Neural cell (in vitro differentiated cells): ENCODE measurements around the gene UQCRH. TPM values are rescaled to one million over a fixed set of nuclear protein-coding genes. Genes with fewer than 3 reads are reported as not detected.

ENCODE experiments used
- H2AFZ ChIP-seq: fragments of 200-600, 300-800 bp; sonication (generic), shearing (Covaris generic); 2 replicates; pipeline ENCODE4 v1.6.0; 2014; ENCODE audit warnings: low read depth, mild to moderate bottlenecking, antibody characterized with exemption, low read length, moderate library complexity
- H3F3A ChIP-seq: fragments of 200-600 bp; shearing (Covaris generic); 2 replicates; pipeline ENCODE4 v1.6.1; 2016; ENCODE audit warnings: mild to moderate bottlenecking, moderate library complexity, mixed read lengths, antibody characterized with exemption, low read length; ENCODE audit not compliant: insufficient read depth, poor library complexity, severe bottlenecking
- H3K27ac ChIP-seq: fragments of 200-600, 300-800 bp; sonication (generic), shearing (Covaris generic); 2 replicates; pipeline ENCODE4 v1.5.1; 2014; ENCODE audit warnings: mild to moderate bottlenecking, low read length, moderate library complexity
- H3K27me3 ChIP-seq: fragments of 300-800, 200-600 bp; sonication (generic), shearing (Covaris generic); 2 replicates; pipeline ENCODE4 v1.6.0; 2014; ENCODE audit warnings: mild to moderate bottlenecking, low read depth, low read length, moderate library complexity; ENCODE audit not compliant: insufficient read depth
- H3K36me3 ChIP-seq: fragments of 300-800, 200-600 bp; sonication (generic), shearing (Covaris generic); 2 replicates; pipeline ENCODE4 v1.5.1; 2014; ENCODE audit warnings: mild to moderate bottlenecking, antibody characterized with exemption, low read length, moderate library complexity; ENCODE audit not compliant: insufficient read depth
- H3K4me2 ChIP-seq: fragments of 300-800, 200-600 bp; sonication (generic), shearing (Covaris generic); 2 replicates; pipeline ENCODE4 v1.6.0; 2014; ENCODE audit warnings: mild to moderate bottlenecking, low read length
- H3K4me3 ChIP-seq: fragments of 300-800, 200-600 bp; sonication (generic), shearing (Covaris generic); 2 replicates; pipeline ENCODE4 v1.5.1; 2014; ENCODE audit warnings: mild to moderate bottlenecking, low read length, moderate library complexity
- H3K79me2 ChIP-seq: fragments of 200-600 bp; shearing (Covaris generic); replicated peaks from 2 replicates; pipeline ENCODE4 v1.6.0; 2014; ENCODE audit warnings: mild to moderate bottlenecking, low read length, moderate library complexity; ENCODE audit not compliant: insufficient read depth
- H3K9ac ChIP-seq: fragments of 300-800, 200-600 bp; sonication (generic), shearing (Covaris generic); 2 replicates; pipeline ENCODE4 v1.6.1; 2016; ENCODE audit warnings: mild to moderate bottlenecking, low read length, mixed read lengths
- H3K9me2 ChIP-seq: fragments of 200-600 bp; shearing (Covaris generic); 2 replicates; pipeline ENCODE4 v1.6.1; 2016; ENCODE audit warnings: mild to moderate bottlenecking, low read length, mixed read lengths; ENCODE audit not compliant: insufficient read depth
- H3K9me3 ChIP-seq: fragments of 200-600, 300-800 bp; sonication (generic), shearing (Covaris generic); 2 replicates; pipeline ENCODE4 v1.6.1; 2016; ENCODE audit warnings: mild to moderate bottlenecking, mixed run types, low read length, moderate library complexity, mixed read lengths
- H4K20me1 ChIP-seq: fragments of 200-600 bp; shearing (Covaris generic); 2 replicates; pipeline ENCODE4 v1.6.1; 2016; ENCODE audit warnings: mild to moderate bottlenecking, mixed run types; ENCODE audit not compliant: insufficient read depth
- EP300 ChIP-seq: fragments of 450-650 bp; conservative IDR thresholded peaks from 2 replicates; pipeline ENCODE4 v1.6.1; 2014; ENCODE audit warnings: antibody characterized with exemption, mild to moderate bottlenecking, moderate library complexity; ENCODE audit not compliant: poor library complexity, severe bottlenecking
- EZH2 ChIP-seq: fragments of 200-600, 300-800 bp; shearing (Covaris generic), sonication (generic); IDR thresholded peaks from 2 replicates; pipeline ENCODE4 v1.6.1; 2014; ENCODE audit warnings: antibody characterized with exemption, low read length, borderline replicate concordance, mild to moderate bottlenecking; ENCODE audit not compliant: insufficient read depth, poor library complexity, severe bottlenecking
- MXI1 ChIP-seq: fragments of 450-650 bp; conservative IDR thresholded peaks from 2 replicates; pipeline ENCODE4 v1.6.1; 2014; ENCODE audit warnings: antibody characterized with exemption, mild to moderate bottlenecking; ENCODE audit not compliant: poor library complexity, severe bottlenecking
- POLR2AphosphoS5 ChIP-seq: IDR thresholded peaks from 2 replicates; pipeline ENCODE4 v1.6.1; 2012
- RAD21 ChIP-seq: fragments of 450-650 bp; conservative IDR thresholded peaks from 2 replicates; pipeline ENCODE4 v1.6.1; 2014; ENCODE audit warnings: antibody characterized with exemption, mild to moderate bottlenecking, moderate library complexity
- SMC3 ChIP-seq: fragments of 450-650 bp; conservative IDR thresholded peaks from 2 replicates; pipeline ENCODE4 v1.6.1; 2014; ENCODE audit warnings: antibody characterized with exemption, mild to moderate bottlenecking, moderate library complexity; ENCODE audit not compliant: poor library complexity
- TAF1 ChIP-seq: IDR thresholded peaks from 2 replicates; pipeline ENCODE4 v1.6.1; 2012; ENCODE audit warnings: low read depth
- polyA plus RNA-seq: library from polyadenylated mRNA; depleted of rRNA; stranded (reverse); fragments of >200 nt; gene quantifications from 2 replicates; pipeline ENCODE4 v1.2.3, GENCODE V29; 2014
- TF ChIP-seq, protein P1 (sequence below): fragments of 450-650 bp; IDR thresholded peaks from 2 replicates; pipeline ENCODE4 v1.5.1; 2014; ENCODE audit warnings: antibody characterized with exemption, mild to moderate bottlenecking, moderate library complexity; ENCODE audit not compliant: poor library complexity, severe bottlenecking
- TF ChIP-seq, protein P2 (sequence below): IDR thresholded peaks from 2 replicates; pipeline ENCODE4 v1.6.1; 2012; ENCODE audit warnings: borderline replicate concordance

Gene UQCRH
- polyA plus RNA-seq, 1 donor from 2014 or later = 1,272 TPM

- Histone ChIP-seq H2AFZ (no peak overlapping the region), H3K27me3 (no peaks in the 10 kb centered on the region), H4K20me1 (no peaks in the 10 kb centered on the region), H3K9ac (no peak overlapping the region), H3F3A (no peaks in the 10 kb centered on the region), H3K4me2 (no peak overlapping the region), H3K9me2 (no peaks in the 10 kb centered on the region), H3K9me3 (no peaks in the 10 kb centered on the region), H3K27ac (no peak overlapping the region), H3K4me3 (no peak overlapping the region), H3K36me3 (no peaks in the 10 kb centered on the region), H3K79me2 (no peaks in the 10 kb centered on the region)
- TF ChIP-seq, protein P1, sequence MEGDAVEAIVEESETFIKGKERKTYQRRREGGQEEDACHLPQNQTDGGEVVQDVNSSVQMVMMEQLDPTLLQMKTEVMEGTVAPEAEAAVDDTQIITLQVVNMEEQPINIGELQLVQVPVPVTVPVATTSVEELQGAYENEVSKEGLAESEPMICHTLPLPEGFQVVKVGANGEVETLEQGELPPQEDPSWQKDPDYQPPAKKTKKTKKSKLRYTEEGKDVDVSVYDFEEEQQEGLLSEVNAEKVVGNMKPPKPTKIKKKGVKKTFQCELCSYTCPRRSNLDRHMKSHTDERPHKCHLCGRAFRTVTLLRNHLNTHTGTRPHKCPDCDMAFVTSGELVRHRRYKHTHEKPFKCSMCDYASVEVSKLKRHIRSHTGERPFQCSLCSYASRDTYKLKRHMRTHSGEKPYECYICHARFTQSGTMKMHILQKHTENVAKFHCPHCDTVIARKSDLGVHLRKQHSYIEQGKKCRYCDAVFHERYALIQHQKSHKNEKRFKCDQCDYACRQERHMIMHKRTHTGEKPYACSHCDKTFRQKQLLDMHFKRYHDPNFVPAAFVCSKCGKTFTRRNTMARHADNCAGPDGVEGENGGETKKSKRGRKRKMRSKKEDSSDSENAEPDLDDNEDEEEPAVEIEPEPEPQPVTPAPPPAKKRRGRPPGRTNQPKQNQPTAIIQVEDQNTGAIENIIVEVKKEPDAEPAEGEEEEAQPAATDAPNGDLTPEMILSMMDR = no peak
- TF ChIP-seq, protein P2, sequence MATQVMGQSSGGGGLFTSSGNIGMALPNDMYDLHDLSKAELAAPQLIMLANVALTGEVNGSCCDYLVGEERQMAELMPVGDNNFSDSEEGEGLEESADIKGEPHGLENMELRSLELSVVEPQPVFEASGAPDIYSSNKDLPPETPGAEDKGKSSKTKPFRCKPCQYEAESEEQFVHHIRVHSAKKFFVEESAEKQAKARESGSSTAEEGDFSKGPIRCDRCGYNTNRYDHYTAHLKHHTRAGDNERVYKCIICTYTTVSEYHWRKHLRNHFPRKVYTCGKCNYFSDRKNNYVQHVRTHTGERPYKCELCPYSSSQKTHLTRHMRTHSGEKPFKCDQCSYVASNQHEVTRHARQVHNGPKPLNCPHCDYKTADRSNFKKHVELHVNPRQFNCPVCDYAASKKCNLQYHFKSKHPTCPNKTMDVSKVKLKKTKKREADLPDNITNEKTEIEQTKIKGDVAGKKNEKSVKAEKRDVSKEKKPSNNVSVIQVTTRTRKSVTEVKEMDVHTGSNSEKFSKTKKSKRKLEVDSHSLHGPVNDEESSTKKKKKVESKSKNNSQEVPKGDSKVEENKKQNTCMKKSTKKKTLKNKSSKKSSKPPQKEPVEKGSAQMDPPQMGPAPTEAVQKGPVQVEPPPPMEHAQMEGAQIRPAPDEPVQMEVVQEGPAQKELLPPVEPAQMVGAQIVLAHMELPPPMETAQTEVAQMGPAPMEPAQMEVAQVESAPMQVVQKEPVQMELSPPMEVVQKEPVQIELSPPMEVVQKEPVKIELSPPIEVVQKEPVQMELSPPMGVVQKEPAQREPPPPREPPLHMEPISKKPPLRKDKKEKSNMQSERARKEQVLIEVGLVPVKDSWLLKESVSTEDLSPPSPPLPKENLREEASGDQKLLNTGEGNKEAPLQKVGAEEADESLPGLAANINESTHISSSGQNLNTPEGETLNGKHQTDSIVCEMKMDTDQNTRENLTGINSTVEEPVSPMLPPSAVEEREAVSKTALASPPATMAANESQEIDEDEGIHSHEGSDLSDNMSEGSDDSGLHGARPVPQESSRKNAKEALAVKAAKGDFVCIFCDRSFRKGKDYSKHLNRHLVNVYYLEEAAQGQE = no peak
- TF ChIP-seq MXI1 = no peak
- no peak for TF ChIP-seq EP300
- TF ChIP-seq POLR2AphosphoS5 = no peak
- TF ChIP-seq RAD21 = no peak
- no peak for TF ChIP-seq SMC3
- TF ChIP-seq TAF1 = no peak
- TF ChIP-seq EZH2 = no peak
These were observed 29.1 kb upstream of the UQCRH start for GRCh38 chr1:46274225-46275029.

GRCh38 chr1:46275030-46275337, 28.5 kb upstream of the UQCRH start:
- Histone ChIP-seq H3K9me3 (no peaks in the 10 kb centered on the region), H3K27me3 (no peaks in the 10 kb centered on the region), H2AFZ (no peak overlapping the region), H3K4me3 (no peak overlapping the region), H3K27ac (no peak overlapping the region), H3K36me3 (no peaks in the 10 kb centered on the region), H4K20me1 (no peaks in the 10 kb centered on the region), H3K79me2 (no peaks in the 10 kb centered on the region), H3K9me2 (no peaks in the 10 kb centered on the region), H3F3A (no peaks in the 10 kb centered on the region), H3K4me2 (no peak overlapping the region), H3K9ac (no peak overlapping the region)
- TF ChIP-seq, protein P1 = no peak
- TF ChIP-seq, protein P2 = no peak
- no peak for TF ChIP-seq EP300
- no peak for TF ChIP-seq MXI1
- TF ChIP-seq RAD21 = no peak
- no peak for TF ChIP-seq EZH2
- no peak for TF ChIP-seq SMC3
- TF ChIP-seq TAF1 = no peak
- TF ChIP-seq POLR2AphosphoS5 = no peak
